K562 (cell line): ENCODE measurements around the gene ORAI3. TPM values are rescaled to one million over a fixed set of nuclear protein-coding genes. Genes with fewer than 3 reads are reported as not detected.

Experiments used
- ADNP ChIP-seq: fragments of 200-800 bp; sonication (Bioruptor generic); IDR thresholded peaks from 2 replicates; pipeline ENCODE4 v1.6.1; 2016; ENCODE audit warnings: missing genetic modification characterization, missing compliant biosample characterization
- BHLHE40 ChIP-seq: IDR thresholded peaks from 2 replicates; pipeline ENCODE4 v1.6.1; 2011; ENCODE audit warnings: low read length, improper control_type of control experiment
- CEBPZ ChIP-seq: fragments of 150-350 bp; IDR thresholded peaks from 2 replicates; pipeline ENCODE4 v1.6.1; 2014; ENCODE audit warnings: low read depth, mild to moderate bottlenecking, low read length, borderline replicate concordance
- CLOCK ChIP-seq: fragments of 250-450 bp; sonication (Bioruptor Pico); IDR thresholded peaks from 2 replicates; pipeline ENCODE4 v1.4.0; 2020; ENCODE audit warnings: mild to moderate bottlenecking, moderate library complexity, borderline replicate concordance
- E2F3 ChIP-seq: fragments of 250-450 bp; sonication (Bioruptor Pico); IDR thresholded peaks from 2 replicates; pipeline ENCODE4 v1.4.0; 2020; ENCODE audit warnings: mild to moderate bottlenecking
- ESRRA ChIP-seq: fragments of 450-650 bp; IDR thresholded peaks from 2 replicates; pipeline ENCODE4 v1.6.1; 2014; ENCODE audit warnings: low read depth, mild to moderate bottlenecking, moderate library complexity, borderline replicate concordance
- ETV1 ChIP-seq: fragments of 450-650 bp; conservative IDR thresholded peaks from 2 replicates; pipeline ENCODE4 v1.6.1; 2016; ENCODE audit warnings: missing genetic modification characterization, control low read depth, low read depth, missing compliant biosample characterization
- FIP1L1 ChIP-seq: fragments of 200-400 bp; formaldehyde crosslinking; IDR thresholded peaks from 2 replicates; pipeline ENCODE4 v1.6.1; 2018; ENCODE audit warnings: mild to moderate bottlenecking, low read depth, low read length; ENCODE audit not compliant: poor library complexity, severe bottlenecking
- GABPB2 ChIP-seq: fragments of 250-450 bp; sonication (Bioruptor Pico); conservative IDR thresholded peaks from 2 replicates; pipeline ENCODE4 v1.5.1; 2021; ENCODE audit warnings: mild to moderate bottlenecking
- HBP1 ChIP-seq: fragments of 450-650 bp; formaldehyde crosslinking; IDR thresholded peaks from 2 replicates; pipeline ENCODE4 v1.4.0; 2022; ENCODE audit warnings: missing genetic modification characterization
- JUND ChIP-seq, 2 experiments: IDR thresholded peaks; 2 replicates in 1 of 2; 3 replicates in 1 of 2; pipeline ENCODE4 v1.6.1; 2011; ENCODE audit warnings: borderline replicate concordance in 2 of 2, low read depth in 2 of 2, low read length in 2 of 2, improper control_type of control experiment in 1 of 2, missing biosample characterization in 1 of 2, missing genetic modification characterization in 1 of 2, missing genetic modification reagents in 1 of 2
- NCOA1 ChIP-seq: fragments of 450-650 bp; IDR thresholded peaks from 2 replicates; pipeline ENCODE4 v1.6.1; 2016; ENCODE audit warnings: low read depth
- RBM22 ChIP-seq: fragments of 200-400 bp; formaldehyde crosslinking; IDR thresholded peaks from 2 replicates; pipeline ENCODE4 v1.6.1; 2018; ENCODE audit warnings: low read length, low read depth; ENCODE audit not compliant: poor library complexity, severe bottlenecking
- RHOXF2B ChIP-seq: fragments of 250-450 bp; sonication (Bioruptor Pico); conservative IDR thresholded peaks from 2 replicates; pipeline ENCODE4 v1.5.1; 2021
- SMAD2 ChIP-seq: fragments of 150-350 bp; IDR thresholded peaks from 2 replicates; pipeline ENCODE4 v1.6.1; 2014; ENCODE audit warnings: low read depth, mild to moderate bottlenecking, low read length
- SRSF3 ChIP-seq: fragments of 200-400 bp; formaldehyde crosslinking; IDR thresholded peaks from 2 replicates; pipeline ENCODE4 v1.6.1; 2016; ENCODE audit warnings: mild to moderate bottlenecking, low read length, moderate library complexity; ENCODE audit not compliant: insufficient read depth
- ZNF449 ChIP-seq: fragments of 250-450 bp; sonication (Bioruptor Pico); IDR thresholded peaks from 2 replicates; pipeline ENCODE4 v1.8.0; 2022; ENCODE audit warnings: moderate library complexity, mild to moderate bottlenecking, inconsistent platforms
- polyA plus RNA-seq, 8 experiments: library from polyadenylated mRNA; depleted of rRNA in 4 of 8; stranded (reverse) in 5 of 8; unstranded in 3 of 8; fragments of >200 nt; fragmentation: Nextera tagmentation in 2 of 8; fragmentation: Illumina TruSeq in 1 of 8; extraction: Ambion mirVana in 2 of 8; extraction: Trizol in 1 of 8; gene quantifications; 2 replicates each; pipeline versions ENCODE4 v1.2.1 to v1.2.3, GENCODE V29; 2011 to 2014; ENCODE audit warnings: inconsistent platforms in 1 of 8, missing spikeins in 1 of 8
- total RNA-seq, 7 experiments: library from RNA; depleted of rRNA in 6 of 7; stranded (reverse); fragments of >200 nt in 6 of 7; fragmentation: Illumina TruSeq in 2 of 7; extraction: Trizol in 2 of 7; gene quantifications; 2 replicates each; pipeline versions ENCODE4 v1.2.1 to v1.2.3, GENCODE V29; 2011 to 2021; ENCODE audit warnings: low replicate concordance in 1 of 7

The ORAI3 gene
- total and polyA plus RNA-seq, 9 of the 15 experiments (the other 6 are each of a cell fraction or from before 2014, with no cell fraction given) = 4.9 to 23.3 (median 14.1) TPM

GRCh38 chr16:30949650-30950515 is 1.0 kb downstream of the ORAI3 start (continued):
- TF ChIP-seq RBM22 (no peak), HBP1 (CRISPR knock-in tag) (no peak), E2F3 (no peak), ZNF449 (CRISPR knock-in tag) (no peak), NCOA1 (peak; percentile 76; the same call in 1 of the 2 replicates), JUND (IDR thresholded peaks at IDR 0.05; ENCODE audit: borderline replicate concordance, low read depth, low read length) (peak; percentile 74; the same call in 1 of the 2 replicates), JUND (tag; IDR thresholded peaks at IDR 0.05; ENCODE audit: borderline replicate concordance, low read depth, low read length) (peak; percentile 74; the same call in 2 of the 3 replicates), RHOXF2B (CRISPR knock-in tag) (no peak), BHLHE40 (peak; percentile 51; the same call in 1 of the 2 replicates), SRSF3 (no peak), GABPB2 (no peak), ESRRA (peak; percentile 68; the same call in 1 of the 2 replicates), CLOCK (CRISPR knock-in tag) (no peak), ADNP (tag) (no peak), SMAD2 (no peak), FIP1L1 (no peak), ETV1 (tag) (peak; percentile 92), CEBPZ (no peak)
